ENCODE measurements around the gene PDLIM7. TPM values are rescaled to one million over a fixed set of nuclear protein-coding genes. Genes with fewer than 3 reads are reported as not detected.

The PDLIM7 gene
- total and polyA plus RNA-seq, 2 of the 4 experiments (the other 2 are of a cell fraction): 70.4 to 534 TPM

DNA sequence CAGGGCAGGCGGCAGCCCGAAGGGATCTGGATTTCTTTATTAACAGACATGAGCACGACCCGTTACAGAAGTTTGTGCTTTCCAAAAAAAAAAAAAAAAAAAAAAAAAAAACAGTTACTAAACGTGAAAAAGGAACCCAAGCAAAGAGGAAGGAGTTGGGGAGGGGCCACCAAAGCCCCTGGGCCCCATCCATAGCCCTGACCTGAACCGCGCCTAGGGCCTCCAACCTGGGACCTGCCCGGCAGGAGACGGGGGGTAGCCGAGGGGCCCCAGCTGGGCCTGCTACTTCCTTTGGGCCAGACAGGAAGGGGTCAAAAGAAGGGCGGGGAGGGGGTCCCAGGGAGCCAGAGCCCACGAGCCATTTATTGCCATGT lies 40.8 kb downstream of the PDLIM7 start (continued):
- TF ChIP-seq CHD1 (IDR thresholded peaks at IDR 0.05; ENCODE audit: low read depth, low read length): no peak

DNA sequence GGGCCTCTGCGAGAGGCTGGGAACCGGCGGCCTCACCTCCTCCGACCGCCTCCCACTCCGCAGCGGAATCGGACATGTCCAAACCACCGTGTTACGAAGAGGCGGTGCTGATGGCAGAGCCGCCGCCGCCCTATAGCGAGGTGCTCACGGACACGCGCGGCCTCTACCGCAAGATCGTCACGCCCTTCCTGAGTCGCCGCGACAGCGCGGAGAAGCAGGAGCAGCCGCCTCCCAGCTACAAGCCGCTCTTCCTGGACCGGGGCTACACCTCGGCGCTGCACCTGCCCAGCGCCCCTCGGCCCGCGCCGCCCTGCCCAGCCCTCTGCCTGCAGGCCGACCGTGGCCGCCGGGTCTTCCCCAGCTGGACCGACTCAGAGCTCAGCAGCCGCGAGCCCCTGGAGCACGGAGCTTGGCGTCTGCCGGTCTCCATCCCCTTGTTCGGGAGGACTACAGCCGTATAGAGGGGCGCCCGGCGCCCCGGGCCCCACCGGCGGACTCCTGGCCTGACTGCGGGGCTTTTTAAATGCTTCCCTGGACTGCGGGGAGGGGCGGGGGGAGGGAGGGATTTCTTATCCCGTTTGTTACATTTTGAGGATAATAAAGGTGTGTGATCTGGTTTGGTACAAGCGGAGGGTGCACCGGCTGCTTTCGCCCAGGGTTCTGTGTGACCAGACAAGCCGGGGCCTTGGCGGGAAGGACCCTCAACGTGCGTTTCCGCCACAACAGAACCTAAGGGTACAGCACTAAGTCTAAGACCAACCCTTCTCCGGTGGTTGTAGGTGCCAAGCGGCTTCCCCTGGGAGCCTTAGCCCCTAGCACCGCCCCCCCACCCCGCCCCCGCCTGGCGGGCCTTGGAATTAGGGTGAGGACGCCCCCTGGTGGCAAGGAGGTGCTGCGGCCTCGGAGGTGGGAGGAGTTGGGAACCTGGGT lies 41.5 kb downstream of the PDLIM7 start:
- Histone ChIP-seq H3K18ac (ENCODE audit: low read depth, low read length) (no peak overlapping the region), H3K36me3 (ENCODE audit: control insufficient read depth, insufficient read depth, low read length) (peaks cover 40% of the 10 kb centered on the region), H3K4me1 (ENCODE audit: control insufficient read depth, insufficient read depth, low read length) (peaks cover 8% of the 10 kb centered on the region), H4K8ac (ENCODE audit: low read depth in 2 of 2, low read length in 2 of 2) (no peak overlapping the region), H3K27me3 (ENCODE audit: control insufficient read depth, insufficient read depth, low read length) (no peaks in the 10 kb centered on the region), H2BK15ac (ENCODE audit: low read depth, low read length) (no peak overlapping the region), H4K91ac (ENCODE audit: insufficient read depth, low read depth, low read length) (no peak overlapping the region), H3K27ac (ENCODE audit: insufficient read depth, low read length) (no peak overlapping the region; the same call in 1 of the 2 replicates), H2AFZ (replicated peaks; ENCODE audit: low read length, poor library complexity) (peak overlapping the region; percentile 82), H3K14ac (replicated peaks; ENCODE audit: low read depth, low read length) (no peak overlapping the region), H3K23ac (ENCODE audit: low read depth, low read length) (no peak overlapping the region), H2AK9ac (replicated peaks; ENCODE audit: low read depth, low read length, poor library complexity) (peak overlapping the region; percentile 79), H2AK5ac (ENCODE audit: low read depth, low read length) (0 out of 2 replicates have a peak overlapping the region, but pooled peaks have one; percentile 2), H3K4me2 (ENCODE audit: low read depth, low read length) (peak overlapping the region; percentile 83), H2BK5ac (ENCODE audit: low read depth, low read length, poor library complexity, severe bottlenecking) (no peak overlapping the region), H3K4me3 (ENCODE audit: insufficient read depth, low read depth, low read length) (peak overlapping the region; percentile 38), H2BK20ac (ENCODE audit: low read depth, low read length) (no peak overlapping the region), H3K9me3 (ENCODE audit: control insufficient read depth, insufficient read depth, low read length) (no peaks in the 10 kb centered on the region), H4K20me1 (ENCODE audit: insufficient read depth, low read length) (peaks cover 63% of the 10 kb centered on the region), H3K9ac (ENCODE audit: low read depth, low read length) (peak overlapping the region; percentile 14; the same call in 1 of the 2 replicates), H3K4ac (ENCODE audit: low read depth, low read length) (no peak overlapping the region; the same call in 1 of the 2 replicates), H3K9me1 (ENCODE audit: insufficient read depth, low read length) (no peaks in the 10 kb centered on the region), H2BK120ac (ENCODE audit: low read depth, low read length) (no peak overlapping the region), H3K56ac (ENCODE audit: extremely low read depth, insufficient read depth, low read length) (no peak overlapping the region), H4K5ac (ENCODE audit: low read depth, low read length) (no peak overlapping the region), H3K79me1 (ENCODE audit: low read depth in 1 of 2, low read length in 2 of 2) (peaks cover 0 to 10% of the 10 kb centered on the region in 2 experiments; a peak in 2 of 4 replicates)
- DNase-seq (peak; percentile 82), ATAC-seq (ENCODE audit: low read depth) (peak; percentile 40)
- BruUV-seq (replicated peaks): no TSS peak
- dilution Hi-C loops (cut with HindIII; ENCODE audit: low sequenced_read_pairs, unreplicated experiment) (no loop called here), intact Hi-C loops (cut with micrococcal nuclease) (loop anchor here (1.0 to 2.0 kb wide), 3 partner anchors 41 to 145 kb away; partner anchors contain the start of genes MXD3 and PDLIM7), in situ Hi-C loops (cut with MboI; ENCODE audit: low sequenced_read_pairs) (no loop called here)
- 1% methylated on average over 33 of the region's 76 CpGs; no CpG with 5 or more reads in 1 of the 2 experiments for WGBS, 2 experiments (ENCODE audit: extremely low coverage in 2 of 2, insufficient read length in 1 of 2)
- ChIA-PET CTCF (interaction anchor here (0.6 to 5.2 kb wide), 8 partner anchors 11 to 545 kb away, joined by 3 to 44 read pairs (median 4); no protein-coding TSS in a partner anchor), POLR2A (ENCODE audit: unreplicated experiment) (interaction anchor here (0.7 kb wide), 1 partner anchor 38 kb away, joined by 3 read pairs; no protein-coding TSS in a partner anchor)
- TF ChIP-seq, protein P1, sequence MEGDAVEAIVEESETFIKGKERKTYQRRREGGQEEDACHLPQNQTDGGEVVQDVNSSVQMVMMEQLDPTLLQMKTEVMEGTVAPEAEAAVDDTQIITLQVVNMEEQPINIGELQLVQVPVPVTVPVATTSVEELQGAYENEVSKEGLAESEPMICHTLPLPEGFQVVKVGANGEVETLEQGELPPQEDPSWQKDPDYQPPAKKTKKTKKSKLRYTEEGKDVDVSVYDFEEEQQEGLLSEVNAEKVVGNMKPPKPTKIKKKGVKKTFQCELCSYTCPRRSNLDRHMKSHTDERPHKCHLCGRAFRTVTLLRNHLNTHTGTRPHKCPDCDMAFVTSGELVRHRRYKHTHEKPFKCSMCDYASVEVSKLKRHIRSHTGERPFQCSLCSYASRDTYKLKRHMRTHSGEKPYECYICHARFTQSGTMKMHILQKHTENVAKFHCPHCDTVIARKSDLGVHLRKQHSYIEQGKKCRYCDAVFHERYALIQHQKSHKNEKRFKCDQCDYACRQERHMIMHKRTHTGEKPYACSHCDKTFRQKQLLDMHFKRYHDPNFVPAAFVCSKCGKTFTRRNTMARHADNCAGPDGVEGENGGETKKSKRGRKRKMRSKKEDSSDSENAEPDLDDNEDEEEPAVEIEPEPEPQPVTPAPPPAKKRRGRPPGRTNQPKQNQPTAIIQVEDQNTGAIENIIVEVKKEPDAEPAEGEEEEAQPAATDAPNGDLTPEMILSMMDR (conservative IDR thresholded peaks at IDR 0.05; ENCODE audit: low read depth, low read length): peak; percentile 97
- peak; percentile 93; the same call in 1 of the 2 replicates for TF ChIP-seq MAZ (IDR thresholded peaks at IDR 0.05; ENCODE audit: borderline replicate concordance, low read depth, low read length)
- TF ChIP-seq RAD21 (IDR thresholded peaks at IDR 0.05; ENCODE audit: low read length): peak; percentile 51
- TF ChIP-seq, protein P2, sequence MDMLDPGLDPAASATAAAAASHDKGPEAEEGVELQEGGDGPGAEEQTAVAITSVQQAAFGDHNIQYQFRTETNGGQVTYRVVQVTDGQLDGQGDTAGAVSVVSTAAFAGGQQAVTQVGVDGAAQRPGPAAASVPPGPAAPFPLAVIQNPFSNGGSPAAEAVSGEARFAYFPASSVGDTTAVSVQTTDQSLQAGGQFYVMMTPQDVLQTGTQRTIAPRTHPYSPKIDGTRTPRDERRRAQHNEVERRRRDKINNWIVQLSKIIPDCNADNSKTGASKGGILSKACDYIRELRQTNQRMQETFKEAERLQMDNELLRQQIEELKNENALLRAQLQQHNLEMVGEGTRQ (IDR thresholded peaks at IDR 0.05; ENCODE audit: low read depth, low read length): no peak
- TF ChIP-seq, protein P3, sequence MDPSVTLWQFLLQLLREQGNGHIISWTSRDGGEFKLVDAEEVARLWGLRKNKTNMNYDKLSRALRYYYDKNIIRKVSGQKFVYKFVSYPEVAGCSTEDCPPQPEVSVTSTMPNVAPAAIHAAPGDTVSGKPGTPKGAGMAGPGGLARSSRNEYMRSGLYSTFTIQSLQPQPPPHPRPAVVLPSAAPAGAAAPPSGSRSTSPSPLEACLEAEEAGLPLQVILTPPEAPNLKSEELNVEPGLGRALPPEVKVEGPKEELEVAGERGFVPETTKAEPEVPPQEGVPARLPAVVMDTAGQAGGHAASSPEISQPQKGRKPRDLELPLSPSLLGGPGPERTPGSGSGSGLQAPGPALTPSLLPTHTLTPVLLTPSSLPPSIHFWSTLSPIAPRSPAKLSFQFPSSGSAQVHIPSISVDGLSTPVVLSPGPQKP (IDR thresholded peaks at IDR 0.05; ENCODE audit: borderline replicate concordance, low read depth, low read length): no peak
- TF ChIP-seq SMC3 (IDR thresholded peaks at IDR 0.05; ENCODE audit: low read depth, low read length): peak; percentile 61

All from IMR-90 (cell line).